PC-3 (cell line): Measurements from ENCODE around the gene CPT1C. TPM values are rescaled to one million over a fixed set of nuclear protein-coding genes. Genes with fewer than 3 reads are reported as not detected.

Experiments
- ATAC-seq: fragments of 200-7000 bp; cut with Tn5 transposase; 2 replicates; pipeline ENCODE4 v1.9.1; 2020; ENCODE audit warnings: mild to moderate bottlenecking, moderate library complexity
- BruUV-seq: library from RNA; stranded (reverse); fragments of 400-500 nt; replicated peaks from 2 replicates; lab custom pipeline; 2021; lab: Mats Ljungman, UMichigan
- CTCF ChIA-PET: fragments of 300-600 bp; sonication (Branson Sonifier 250); formaldehyde crosslinking; loops from one replicate; lab custom pipeline; 2022; ENCODE audit warnings: antibody characterized with exemption; lab: Charles Lee
- POLR2A ChIA-PET: fragments of 300-600 bp; sonication (Branson Sonifier 250); formaldehyde crosslinking; loops from one replicate; lab custom pipeline; 2022; ENCODE audit warnings: antibody characterized with exemption; ENCODE audit not compliant: unreplicated experiment; lab: Charles Lee
- DNase-seq: peaks from one replicate; pipeline ENCODE4 v3.0.0-alpha.2; 2015
- H2AFZ ChIP-seq: fragments of 300-600 bp; sonication (generic); 2 replicates; pipeline ENCODE4 v1.6.0; 2016; ENCODE audit warnings: antibody characterized with exemption, low read length
- H3F3A ChIP-seq: fragments of 300-600 bp; sonication (generic); one replicate; pipeline ENCODE4 v1.6.0; 2017; ENCODE audit warnings: antibody characterized with exemption, low read length, control low read depth, mild to moderate bottlenecking; ENCODE audit not compliant: unreplicated experiment
- H3K27ac ChIP-seq: fragments of 300-600 bp; sonication (generic); 2 replicates; pipeline ENCODE4 v1.5.1; 2016; ENCODE audit warnings: mild to moderate bottlenecking, low read length
- H3K27me3 ChIP-seq: fragments of 300-600 bp; sonication (generic); 2 replicates; pipeline ENCODE4 v1.6.1; 2016; ENCODE audit warnings: low read length, mixed read lengths
- H3K36me3 ChIP-seq: fragments of 300-600 bp; sonication (generic); 2 replicates; pipeline ENCODE4 v1.6.1; 2016; ENCODE audit warnings: low read depth, mixed run types, low read length, mixed read lengths
- H3K4me1 ChIP-seq: fragments of 300-600 bp; sonication (generic); 2 replicates; pipeline ENCODE4 v1.5.1; 2016; ENCODE audit warnings: low read length; ENCODE audit not compliant: insufficient read depth
- H3K4me2 ChIP-seq: fragments of 300-600 bp; sonication (generic); 2 replicates; pipeline ENCODE4 v1.6.0; 2016; ENCODE audit warnings: low read length
- H3K4me3 ChIP-seq: fragments of 300-600 bp; sonication (generic); 2 replicates; pipeline ENCODE4 v1.5.1; 2016; ENCODE audit warnings: mild to moderate bottlenecking, low read length, mixed read lengths
- H3K79me2 ChIP-seq: fragments of 300-600 bp; sonication (generic); 2 replicates; pipeline ENCODE4 v1.6.1; 2017; ENCODE audit warnings: low read length, mixed read lengths
- H3K9ac ChIP-seq: fragments of 300-600 bp; sonication (generic); 2 replicates; pipeline ENCODE4 v1.6.0; 2016; ENCODE audit warnings: mild to moderate bottlenecking, low read length
- H3K9me2 ChIP-seq: fragments of 300-600 bp; sonication (generic); replicated peaks from 2 replicates; pipeline ENCODE4 v1.6.1; 2016; ENCODE audit warnings: mixed run types, low read length, mixed read lengths
- H3K9me3 ChIP-seq: fragments of 300-600 bp; sonication (generic); 2 replicates; pipeline ENCODE4 v1.6.1; 2016; ENCODE audit warnings: low read length, mixed read lengths
- H4K20me1 ChIP-seq: fragments of 300-600 bp; sonication (generic); 2 replicates; pipeline ENCODE4 v1.6.1; 2016; ENCODE audit warnings: low read length, mixed read lengths
- CTCF ChIP-seq: fragments of 300-600 bp; sonication (generic); conservative IDR thresholded peaks from 2 replicates; pipeline ENCODE4 v1.5.1; 2017; ENCODE audit warnings: antibody characterized with exemption, low read depth, mild to moderate bottlenecking, low read length
- EZH2 ChIP-seq: fragments of 300-600 bp; sonication (generic); IDR thresholded peaks from one replicate; pipeline ENCODE4 v1.6.1; 2017; ENCODE audit warnings: antibody characterized with exemption, mild to moderate bottlenecking, low read length; ENCODE audit not compliant: unreplicated experiment
- EZH2phosphoT487 ChIP-seq: fragments of 300-600 bp; sonication (generic); IDR thresholded peaks from 2 replicates; pipeline ENCODE4 v1.6.1; 2018; ENCODE audit warnings: mild to moderate bottlenecking, antibody characterized with exemption, low read length, borderline replicate concordance
- intact Hi-C: fragments of 100-400 bp; cut with micrococcal nuclease; formaldehyde crosslinking; loops from 2 replicates; pipeline ENCODE4 v1.9.0; 2023
- total RNA-seq: library from RNA; depleted of rRNA; stranded (reverse); fragments of >200 nt; gene quantifications from 2 replicates; pipeline ENCODE4 v1.2.3, GENCODE V29; 2014

The CPT1C gene
- total RNA-seq, 1 experiment from 2014 or later = 11.5 TPM

- no TSS peak for BruUV-seq
- DNase-seq (no peak), ATAC-seq (no peak)
- no peak overlapping the region for H3K27ac ChIP-seq
- H3K36me3 ChIP-seq = peaks cover 56% of the 10 kb centered on the region
- H3F3A ChIP-seq = no peaks in the 10 kb centered on the region
- H3K79me2 ChIP-seq = peaks cover 53% of the 10 kb centered on the region
- CTCF ChIA-PET = no interaction called here
- no peaks in the 10 kb centered on the region for H3K9me2 ChIP-seq
- no peak overlapping the region for H2AFZ ChIP-seq
- H3K4me3 ChIP-seq = no peak overlapping the region
- H3K4me1 ChIP-seq = peaks cover 17% of the 10 kb centered on the region
- peaks cover 46% of the 10 kb centered on the region for H4K20me1 ChIP-seq
- TF ChIP-seq CTCF (no peak), EZH2phosphoT487 (no peak), EZH2 (no peak)
- intact Hi-C loops = no loop called here
- H3K9ac ChIP-seq = no peak overlapping the region
- H3K9me3 ChIP-seq = no peaks in the 10 kb centered on the region
- H3K27me3 ChIP-seq = no peaks in the 10 kb centered on the region
- no peak overlapping the region for H3K4me2 ChIP-seq
- POLR2A ChIA-PET = interaction anchor here (0.6 kb wide), 1 partner anchor 85 kb away, joined by 10 read pairs; the partner anchor contains the start of gene AP2A1
Observed at GRCh38 chr19:49681830-49682229, 9.1 kb upstream of the CPT1C start.

GRCh38 chr19:49682274-49682673 lies 8.6 kb upstream of the CPT1C start:
- Histone ChIP-seq H3K36me3 (peaks cover 56% of the 10 kb centered on the region), H3K79me2 (peaks cover 51% of the 10 kb centered on the region), H3K4me2 (no peak overlapping the region), H3K4me3 (no peak overlapping the region), H3K27ac (no peak overlapping the region), H4K20me1 (peaks cover 49% of the 10 kb centered on the region), H2AFZ (no peak overlapping the region), H3K9ac (no peak overlapping the region), H3K27me3 (no peaks in the 10 kb centered on the region), H3K4me1 (peaks cover 17% of the 10 kb centered on the region), H3F3A (no peaks in the 10 kb centered on the region), H3K9me3 (no peaks in the 10 kb centered on the region), H3K9me2 (no peaks in the 10 kb centered on the region)
- ChIA-PET POLR2A (no interaction called here), CTCF (no interaction called here)
- DNase-seq = no peak
- TF ChIP-seq EZH2 (no peak), CTCF (no peak), EZH2phosphoT487 (no peak)
- no TSS peak for BruUV-seq
- ATAC-seq = no peak
- intact Hi-C loops = no loop called here

- Histone ChIP-seq H3F3A (no peaks in the 10 kb centered on the region), H3K27ac (no peak overlapping the region), H3K9ac (no peak overlapping the region), H3K9me2 (no peaks in the 10 kb centered on the region), H2AFZ (no peak overlapping the region), H3K36me3 (peaks cover 56% of the 10 kb centered on the region), H3K4me2 (no peak overlapping the region), H3K4me1 (peaks cover 17% of the 10 kb centered on the region), H3K4me3 (no peak overlapping the region), H3K27me3 (no peaks in the 10 kb centered on the region), H3K79me2 (peaks cover 35% of the 10 kb centered on the region), H3K9me3 (no peaks in the 10 kb centered on the region), H4K20me1 (peaks cover 41% of the 10 kb centered on the region)
- no peak for DNase-seq
- no peak for ATAC-seq
- intact Hi-C loops = no loop called here
- BruUV-seq = no TSS peak
- TF ChIP-seq CTCF (no peak), EZH2 (no peak), EZH2phosphoT487 (no peak)
- ChIA-PET POLR2A (no interaction called here), CTCF (no interaction called here)
Observed at GRCh38 chr19:49683814-49684250, 7.1 kb upstream of the CPT1C start.
